SU-DHL-6 (cell line): Measurements from ENCODE around the gene HCN3.

Source experiments
- CTCF ChIP-seq: fragments of 200-600 bp; sonication (generic); IDR thresholded peaks from one replicate; pipeline ENCODE4 v1.5.1; 2017; ENCODE audit warnings: antibody characterized with exemption, mild to moderate bottlenecking, low read length, moderate library complexity; ENCODE audit not compliant: insufficient read depth, poor library complexity, severe bottlenecking
- EZH2phosphoT487 ChIP-seq: fragments of 200-600 bp; sonication (generic), shearing (Covaris generic); conservative IDR thresholded peaks from 2 replicates; pipeline ENCODE4 v1.6.1; 2018; ENCODE audit warnings: mild to moderate bottlenecking, antibody characterized with exemption, low read length, moderate library complexity, mixed read lengths

GRCh38 chr1:155247667-155248553 lies 29.4 kb upstream of the HCN3 start:
- TF ChIP-seq CTCF (no peak), EZH2phosphoT487 (no peak)
